Measurements from ENCODE around the gene DBF4. TPM values are rescaled to one million over a fixed set of nuclear protein-coding genes. Genes with fewer than 3 reads are reported as not detected.

Gene DBF4
- total and polyA plus RNA-seq, 10 of the 15 experiments (the other 5 are each of a cell fraction or from before 2014, with no cell fraction given) = 29.3 to 89.8 (median 62.4) TPM

DNA sequence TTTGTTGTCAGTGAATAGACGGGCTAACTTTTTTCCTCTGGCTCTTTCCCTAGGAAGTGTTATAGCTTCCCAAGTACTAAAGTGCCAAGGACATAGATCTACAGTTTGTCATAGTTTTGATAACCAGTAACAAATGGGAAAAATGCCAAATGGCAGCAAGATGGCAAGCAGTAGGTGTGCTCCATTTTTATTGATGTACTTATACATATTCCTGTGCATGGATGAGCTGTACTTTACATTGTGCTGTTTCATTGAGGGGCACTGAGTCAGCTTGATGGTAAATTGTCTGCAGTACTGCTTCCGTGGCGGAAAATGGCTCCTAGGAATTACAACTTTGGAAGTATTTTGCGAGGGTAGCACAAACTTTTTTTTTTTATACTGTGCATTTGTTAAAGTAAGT is 64.8 kb downstream of the DBF4 start:
- ChIA-PET SMC1A (ENCODE audit: uncharacterized antibody, unreplicated experiment) (interaction anchor here (1.0 to 4.7 kb wide), 6 partner anchors 9 to 222 kb away, joined by 3 to 18 read pairs (median 4); no protein-coding TSS in a partner anchor), RAD21 (ENCODE audit: unreplicated experiment) (no interaction called here), POLR2A (interaction anchor here (0.6 to 1.5 kb wide), 4 partner anchors 16 to 168 kb away, joined by 3 to 4 read pairs (median 3); no protein-coding TSS in a partner anchor), CTCF (interaction anchor here (0.7 kb wide), 1 partner anchor 633 kb away, joined by 3 read pairs; no protein-coding TSS in a partner anchor)
- H3K4me3 ChIP-seq = no peak overlapping the region
- no peaks in the 10 kb centered on the region for H3K9me3 ChIP-seq (replicated peaks; ENCODE audit: control insufficient read depth, insufficient read depth, low read length)
- peaks cover 6% of the 10 kb centered on the region; the same call in 1 of the 2 replicates for H3K4me1 ChIP-seq (ENCODE audit: control insufficient read depth, insufficient read depth, low read length)
- intact Hi-C loops (cut with micrococcal nuclease; ENCODE audit: unreplicated experiment) = no loop called here
- in situ Hi-C loops (cut with MboI) = no loop called here
- H4K20me1 ChIP-seq (ENCODE audit: control insufficient read depth, insufficient read depth) = no peaks in the 10 kb centered on the region
- H3K79me2 ChIP-seq (ENCODE audit: control insufficient read depth, insufficient read depth, low read length) = peaks cover 3% of the 10 kb centered on the region
- FAIRE-seq (no peak), ATAC-seq (no peak), DNase-seq (ENCODE audit: low read depth, low spot score) (no peak)
- TF ChIP-seq, protein P1, sequence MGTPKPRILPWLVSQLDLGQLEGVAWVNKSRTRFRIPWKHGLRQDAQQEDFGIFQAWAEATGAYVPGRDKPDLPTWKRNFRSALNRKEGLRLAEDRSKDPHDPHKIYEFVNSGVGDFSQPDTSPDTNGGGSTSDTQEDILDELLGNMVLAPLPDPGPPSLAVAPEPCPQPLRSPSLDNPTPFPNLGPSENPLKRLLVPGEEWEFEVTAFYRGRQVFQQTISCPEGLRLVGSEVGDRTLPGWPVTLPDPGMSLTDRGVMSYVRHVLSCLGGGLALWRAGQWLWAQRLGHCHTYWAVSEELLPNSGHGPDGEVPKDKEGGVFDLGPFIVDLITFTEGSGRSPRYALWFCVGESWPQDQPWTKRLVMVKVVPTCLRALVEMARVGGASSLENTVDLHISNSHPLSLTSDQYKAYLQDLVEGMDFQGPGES (IDR thresholded peaks at IDR 0.05) = no peak
- TF ChIP-seq, protein P2, sequence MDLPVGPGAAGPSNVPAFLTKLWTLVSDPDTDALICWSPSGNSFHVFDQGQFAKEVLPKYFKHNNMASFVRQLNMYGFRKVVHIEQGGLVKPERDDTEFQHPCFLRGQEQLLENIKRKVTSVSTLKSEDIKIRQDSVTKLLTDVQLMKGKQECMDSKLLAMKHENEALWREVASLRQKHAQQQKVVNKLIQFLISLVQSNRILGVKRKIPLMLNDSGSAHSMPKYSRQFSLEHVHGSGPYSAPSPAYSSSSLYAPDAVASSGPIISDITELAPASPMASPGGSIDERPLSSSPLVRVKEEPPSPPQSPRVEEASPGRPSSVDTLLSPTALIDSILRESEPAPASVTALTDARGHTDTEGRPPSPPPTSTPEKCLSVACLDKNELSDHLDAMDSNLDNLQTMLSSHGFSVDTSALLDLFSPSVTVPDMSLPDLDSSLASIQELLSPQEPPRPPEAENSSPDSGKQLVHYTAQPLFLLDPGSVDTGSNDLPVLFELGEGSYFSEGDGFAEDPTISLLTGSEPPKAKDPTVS (IDR thresholded peaks at IDR 0.05; ENCODE audit: low read depth, low read length) = no peak
- TF ChIP-seq RAD51 (IDR thresholded peaks at IDR 0.05) (no peak), RAD21 (IDR thresholded peaks at IDR 0.05; ENCODE audit: insufficient read depth, low read depth, low read length) (no peak), STAT1 (conservative IDR thresholded peaks at IDR 0.05) (no peak), ZNF217 (IDR thresholded peaks at IDR 0.05) (no peak), MXI1 (IDR thresholded peaks at IDR 0.05; ENCODE audit: low read depth, low read length) (no peak), RUNX3 (IDR thresholded peaks at IDR 0.05; ENCODE audit: low read length) (no peak), GABPA (IDR thresholded peaks at IDR 0.05; ENCODE audit: low read depth) (no peak)
- TF ChIP-seq, protein P3, sequence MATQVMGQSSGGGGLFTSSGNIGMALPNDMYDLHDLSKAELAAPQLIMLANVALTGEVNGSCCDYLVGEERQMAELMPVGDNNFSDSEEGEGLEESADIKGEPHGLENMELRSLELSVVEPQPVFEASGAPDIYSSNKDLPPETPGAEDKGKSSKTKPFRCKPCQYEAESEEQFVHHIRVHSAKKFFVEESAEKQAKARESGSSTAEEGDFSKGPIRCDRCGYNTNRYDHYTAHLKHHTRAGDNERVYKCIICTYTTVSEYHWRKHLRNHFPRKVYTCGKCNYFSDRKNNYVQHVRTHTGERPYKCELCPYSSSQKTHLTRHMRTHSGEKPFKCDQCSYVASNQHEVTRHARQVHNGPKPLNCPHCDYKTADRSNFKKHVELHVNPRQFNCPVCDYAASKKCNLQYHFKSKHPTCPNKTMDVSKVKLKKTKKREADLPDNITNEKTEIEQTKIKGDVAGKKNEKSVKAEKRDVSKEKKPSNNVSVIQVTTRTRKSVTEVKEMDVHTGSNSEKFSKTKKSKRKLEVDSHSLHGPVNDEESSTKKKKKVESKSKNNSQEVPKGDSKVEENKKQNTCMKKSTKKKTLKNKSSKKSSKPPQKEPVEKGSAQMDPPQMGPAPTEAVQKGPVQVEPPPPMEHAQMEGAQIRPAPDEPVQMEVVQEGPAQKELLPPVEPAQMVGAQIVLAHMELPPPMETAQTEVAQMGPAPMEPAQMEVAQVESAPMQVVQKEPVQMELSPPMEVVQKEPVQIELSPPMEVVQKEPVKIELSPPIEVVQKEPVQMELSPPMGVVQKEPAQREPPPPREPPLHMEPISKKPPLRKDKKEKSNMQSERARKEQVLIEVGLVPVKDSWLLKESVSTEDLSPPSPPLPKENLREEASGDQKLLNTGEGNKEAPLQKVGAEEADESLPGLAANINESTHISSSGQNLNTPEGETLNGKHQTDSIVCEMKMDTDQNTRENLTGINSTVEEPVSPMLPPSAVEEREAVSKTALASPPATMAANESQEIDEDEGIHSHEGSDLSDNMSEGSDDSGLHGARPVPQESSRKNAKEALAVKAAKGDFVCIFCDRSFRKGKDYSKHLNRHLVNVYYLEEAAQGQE (IDR thresholded peaks at IDR 0.05; ENCODE audit: low read depth, low read length) = no peak
- TF ChIP-seq, protein P4, sequence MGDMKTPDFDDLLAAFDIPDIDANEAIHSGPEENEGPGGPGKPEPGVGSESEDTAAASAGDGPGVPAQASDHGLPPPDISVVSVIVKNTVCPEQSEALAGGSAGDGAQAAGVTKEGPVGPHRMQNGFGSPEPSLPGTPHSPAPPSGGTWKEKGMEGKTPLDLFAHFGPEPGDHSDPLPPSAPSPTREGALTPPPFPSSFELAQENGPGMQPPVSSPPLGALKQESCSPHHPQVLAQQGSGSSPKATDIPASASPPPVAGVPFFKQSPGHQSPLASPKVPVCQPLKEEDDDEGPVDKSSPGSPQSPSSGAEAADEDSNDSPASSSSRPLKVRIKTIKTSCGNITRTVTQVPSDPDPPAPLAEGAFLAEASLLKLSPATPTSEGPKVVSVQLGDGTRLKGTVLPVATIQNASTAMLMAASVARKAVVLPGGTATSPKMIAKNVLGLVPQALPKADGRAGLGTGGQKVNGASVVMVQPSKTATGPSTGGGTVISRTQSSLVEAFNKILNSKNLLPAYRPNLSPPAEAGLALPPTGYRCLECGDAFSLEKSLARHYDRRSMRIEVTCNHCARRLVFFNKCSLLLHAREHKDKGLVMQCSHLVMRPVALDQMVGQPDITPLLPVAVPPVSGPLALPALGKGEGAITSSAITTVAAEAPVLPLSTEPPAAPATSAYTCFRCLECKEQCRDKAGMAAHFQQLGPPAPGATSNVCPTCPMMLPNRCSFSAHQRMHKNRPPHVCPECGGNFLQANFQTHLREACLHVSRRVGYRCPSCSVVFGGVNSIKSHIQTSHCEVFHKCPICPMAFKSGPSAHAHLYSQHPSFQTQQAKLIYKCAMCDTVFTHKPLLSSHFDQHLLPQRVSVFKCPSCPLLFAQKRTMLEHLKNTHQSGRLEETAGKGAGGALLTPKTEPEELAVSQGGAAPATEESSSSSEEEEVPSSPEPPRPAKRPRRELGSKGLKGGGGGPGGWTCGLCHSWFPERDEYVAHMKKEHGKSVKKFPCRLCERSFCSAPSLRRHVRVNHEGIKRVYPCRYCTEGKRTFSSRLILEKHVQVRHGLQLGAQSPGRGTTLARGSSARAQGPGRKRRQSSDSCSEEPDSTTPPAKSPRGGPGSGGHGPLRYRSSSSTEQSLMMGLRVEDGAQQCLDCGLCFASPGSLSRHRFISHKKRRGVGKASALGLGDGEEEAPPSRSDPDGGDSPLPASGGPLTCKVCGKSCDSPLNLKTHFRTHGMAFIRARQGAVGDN (IDR thresholded peaks at IDR 0.05) = no peak
- TF ChIP-seq, protein P5, sequence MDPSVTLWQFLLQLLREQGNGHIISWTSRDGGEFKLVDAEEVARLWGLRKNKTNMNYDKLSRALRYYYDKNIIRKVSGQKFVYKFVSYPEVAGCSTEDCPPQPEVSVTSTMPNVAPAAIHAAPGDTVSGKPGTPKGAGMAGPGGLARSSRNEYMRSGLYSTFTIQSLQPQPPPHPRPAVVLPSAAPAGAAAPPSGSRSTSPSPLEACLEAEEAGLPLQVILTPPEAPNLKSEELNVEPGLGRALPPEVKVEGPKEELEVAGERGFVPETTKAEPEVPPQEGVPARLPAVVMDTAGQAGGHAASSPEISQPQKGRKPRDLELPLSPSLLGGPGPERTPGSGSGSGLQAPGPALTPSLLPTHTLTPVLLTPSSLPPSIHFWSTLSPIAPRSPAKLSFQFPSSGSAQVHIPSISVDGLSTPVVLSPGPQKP (IDR thresholded peaks at IDR 0.05; ENCODE audit: low read depth, low read length) = no peak
- no peak overlapping the region for H3K9ac ChIP-seq (ENCODE audit: control insufficient read depth, insufficient read depth, low read length)
- 95% methylated on average over 4 of the region's 4 CpGs for WGBS (ENCODE audit: insufficient coverage, insufficient replicate concordance, low lambda C conversion rate, missing lambda C conversion rate)
- no peak overlapping the region for H3K4me2 ChIP-seq (ENCODE audit: control insufficient read depth, insufficient read depth)
- peaks cover 0 to 3% of the 10 kb centered on the region in 2 experiments; a peak in 1 of 4 replicates for H3K36me3 ChIP-seq (ENCODE audit: control insufficient read depth in 2 of 2, insufficient read depth in 2 of 2, low read length in 1 of 2)
- BruUV-seq (replicated peaks) = no TSS peak
- no peak overlapping the region for H3K27ac ChIP-seq (ENCODE audit: control insufficient read depth, insufficient read depth)
- H2AFZ ChIP-seq (ENCODE audit: control insufficient read depth, low read depth, low read length) = no peak overlapping the region
- no peaks in the 10 kb centered on the region for H3K27me3 ChIP-seq (replicated peaks in 1 of 2; ENCODE audit: control insufficient read depth in 2 of 2, insufficient read depth in 2 of 2, low read length in 1 of 2)

Measured in GM12878 (cell line).